Heart right ventricle (tissue), 16 donors: ENCODE data around the gene TNFRSF25. TPM values are rescaled to one million over a fixed set of nuclear protein-coding genes. Genes with fewer than 3 reads are reported as not detected.
"Not testable (repeated sequence)": the region's sequence is repeated elsewhere in the genome, so short reads cannot be mapped to it uniquely, and the experiment has no call there.

ENCODE experiments used
- ATAC-seq, 8 donors: fragments of 200-7000 bp; cut with Tn5 transposase; one replicate each; pipeline ENCODE4 v1.9.1; 2020; ENCODE audit warnings: mild to moderate bottlenecking in 8 of 8, moderate library complexity in 8 of 8, moderate number of reproducible peaks in 1 of 8
- DNase-seq, 2 donors: peaks; one replicate each; pipeline ENCODE4 v3.0.0-alpha.2; 2020
- H3K27ac ChIP-seq, 10 donors: fragments of 200-600 bp; sonication (generic) in 2 of 10; one replicate each; pipeline versions ENCODE4 v1.5.0 to v1.8.0; 2020 to 2022; ENCODE audit warnings: mild to moderate bottlenecking in 3 of 10
- H3K27me3 ChIP-seq, 7 donors: fragments of 200-600 bp; one replicate each; pipeline ENCODE4 v1.8.0; 2021 to 2022; ENCODE audit warnings: mild to moderate bottlenecking in 2 of 7
- H3K36me3 ChIP-seq, 9 donors: fragments of 200-600 bp; sonication (generic) in 1 of 9; one replicate each; pipeline versions ENCODE4 v1.5.0 to v1.8.0; 2020 to 2022; ENCODE audit warnings: mild to moderate bottlenecking in 2 of 9
- H3K4me1 ChIP-seq, 9 donors: fragments of 200-600 bp; sonication (generic) in 1 of 9; one replicate each; pipeline versions ENCODE4 v1.5.0 to v1.8.0; 2020 to 2022; ENCODE audit warnings: mild to moderate bottlenecking in 4 of 9
- H3K4me3 ChIP-seq, 10 donors: fragments of 200-600 bp; sonication (generic) in 2 of 10; one replicate each; pipeline versions ENCODE4 v1.5.0 to v1.8.0; 2020 to 2022; ENCODE audit warnings: mild to moderate bottlenecking in 7 of 10, moderate library complexity in 2 of 10
- H3K9me3 ChIP-seq, 11 donors: fragments of 200-600 bp in 10 of 11; sonication (generic) in 2 of 11; one replicate each; pipeline versions ENCODE4 v1.5.0 to v1.8.0; 2013 to 2022; ENCODE audit warnings: mild to moderate bottlenecking in 2 of 11, control low read depth in 1 of 11, moderate library complexity in 1 of 11
- CTCF ChIP-seq, 9 donors: fragments of 200-600 bp; sonication (generic) in 2 of 9; IDR thresholded peaks; one replicate each; pipeline versions ENCODE4 v1.5.0 to v1.8.0; 2021 to 2022; ENCODE audit warnings: antibody characterized with exemption in 9 of 9, mild to moderate bottlenecking in 5 of 9, moderate library complexity in 1 of 9
- WGBS, 2 donors: extraction: QIAGEN DNeasy Blood & Tissue Kit; methylation state at CpG; one replicate each; pipeline ENCODE4 v1.1.7; 2013; ENCODE audit warnings: inconsistent platforms in 1 of 2; 5-methylcytosine and 5-hydroxymethylcytosine counted together
- intact Hi-C, 10 donors: fragments of 100-400 bp; cut with DNase I; formaldehyde crosslinking; loops; one replicate each; pipeline versions ENCODE4 v1.11.1 to v1.14.2; 2022
- polyA plus RNA-seq, 2 donors: library from polyadenylated mRNA; stranded (reverse); fragments of 200-250 nt; gene quantifications; one replicate each; pipeline ENCODE4 v1.2.3, GENCODE V29; 2013
- total RNA-seq, 10 donors: library from RNA; stranded (reverse); fragmentation: NEBNext Ultra II Directional in 3 of 10; extraction: Animal tissue kit (Norgen Biotek cat#: 25700) in 3 of 10; gene quantifications; one replicate each; pipeline versions ENCODE4 v1.2.1 to v1.2.4, GENCODE V29; 2021 to 2023
- donor health status: Arrhythmogenic right ventricular cardiomyopathy.
- donor health status: ischemic (EF 13 %, LVEDD 7.1; RV severe dilation, severe dysfunction).
- donor health status: healthy with polysubstance abuse.
- donor health status: DM: no; HTN: yes; CAD: no.
- donor health status: DM: no; HTN: no; CAD: no.
- donor health status: ischemic (EF 25% LVEDD 6.9; RV normal size, moderate dysfunction).
- donor health status: ischemic (EF 25% LVEDD 5.7; RV mildly dilated, moderate dysfunction).
- donor health status: healthy.
- donor health status: DM: yes; HTN: yes; CAD: no.
- donor health status: Ischemic cardiomyopathy.
- donor health status: ischemic (EF 35%, LVEDD 5.7; RV mildly dilated, moderate dysfunction).
- donor health status: nonischemic (EF 11% LVEDD 7.7; RV severe dilation, severe dysfunction).
- donor health status: DM: yes; HTN: yes; CAD: no.
- donor health status: PGD.
- donor health status: ischemic (EF 29% LVEDD 5.4; RV normal size, mild dysfunction).
- donor health status: nonischemic (EF 23%, LVEDD 6.1; RV moderate dilation, normal function).

TNFRSF25 gene
- total and polyA plus RNA-seq, 12 donors = 4.0 to 43.1 (median 7.3) TPM

- H3K9me3 ChIP-seq = no peaks in the 10 kb centered on the region
- TF ChIP-seq CTCF (IDR thresholded peaks at IDR 0.05) = no peak
- peaks cover 0 to 43% (median 0%) of the 10 kb centered on the region in 7 donors for H3K27me3 ChIP-seq
- WGBS, 2 donors = 54 to 59% methylated on average over 13 of the region's 13 CpGs
- H3K4me3 ChIP-seq = no peak overlapping the region
- H3K27ac ChIP-seq = peak overlapping the region in 7 of 10 donors; percentile 4 to 87 (median 50)
- no peak for DNase-seq
- intact Hi-C loops = no loop called here
- no peak for ATAC-seq
- no peaks in the 10 kb centered on the region for H3K36me3 ChIP-seq
- H3K4me1 ChIP-seq = peaks cover 28 to 95% (median 64%) of the 10 kb centered on the region in 9 donors
Observed at GRCh38 chr1:6495041-6495441, 29.1 kb upstream of the TNFRSF25 start.

- intact Hi-C loops = no loop called here
- Histone ChIP-seq H3K27ac (peak overlapping the region in 7 of 10 donors; percentile 4 to 87 (median 50)), H3K4me3 (no peak overlapping the region), H3K27me3 (peaks cover 0 to 48% (median 0%) of the 10 kb centered on the region in 7 donors), H3K9me3 (no peaks in the 10 kb centered on the region), H3K36me3 (no peaks in the 10 kb centered on the region), H3K4me1 (peaks cover 28 to 95% (median 66%) of the 10 kb centered on the region in 9 donors)
- TF ChIP-seq CTCF (IDR thresholded peaks at IDR 0.05) = no peak
- peak; percentile 37 to 56 for DNase-seq
- ATAC-seq = peak in 5 of 8 donors; percentile 8 to 46 (median 35)
- 53 to 65% methylated on average over 4 of the region's 4 CpGs for WGBS, 2 donors
Observed at GRCh38 chr1:6494627-6495026, 28.7 kb upstream of the TNFRSF25 start.

- H3K36me3 ChIP-seq, H3K9me3 ChIP-seq, DNase-seq, H3K4me3 ChIP-seq, intact Hi-C loops, ATAC-seq: not testable (repeated sequence)
- H3K4me1 ChIP-seq = peaks cover 22 to 94% (median 70%) of the 10 kb centered on the region in 9 donors
- 79 to 82% methylated on average over 4 of the region's 4 CpGs for WGBS, 2 donors
- H3K27me3 ChIP-seq = peaks cover 0 to 46% (median 0%) of the 10 kb centered on the region in 7 donors
- peak overlapping the region in 5 of 10 donors; percentile 24 to 88 (median 49) for H3K27ac ChIP-seq
Observed at GRCh38 chr1:6493834-6494223, 27.9 kb upstream of the TNFRSF25 start.

GRCh38 chr1:6491966-6492365 is 26.0 kb upstream of the TNFRSF25 start:
- TF ChIP-seq CTCF (IDR thresholded peaks at IDR 0.05) = no peak
- intact Hi-C loops = loop anchor here in 1 of 10 donors (2.0 kb wide), 1 partner anchor 33 kb away; no protein-coding TSS in a partner anchor
- Histone ChIP-seq H3K36me3 (no peaks in the 10 kb centered on the region), H3K27ac (peak overlapping the region in 9 of 10 donors; percentile 60 to 89 (median 79)), H3K27me3 (peaks cover 0 to 31% (median 0%) of the 10 kb centered on the region in 7 donors), H3K9me3 (no peaks in the 10 kb centered on the region), H3K4me3 (no peak overlapping the region), H3K4me1 (peaks cover 14 to 92% (median 70%) of the 10 kb centered on the region in 9 donors)
- ATAC-seq = no peak
- DNase-seq = peak in 1 of 2 donors; percentile 19
- WGBS, 2 donors = 55 to 63% methylated on average over 10 of the region's 10 CpGs

GRCh38 chr1:6491480-6491962 is 25.5 kb upstream of the TNFRSF25 start, which contains the start of gene PLEKHG5:
Gene PLEKHG5, minus strand, starts transcription at chr1:6491667. Its CDS starts 14,096 bp downstream, at chr1:6477571.
- Histone ChIP-seq H3K27ac (peak within 1 kb of the TSS; percentile 16 to 89 (median 80)), H3K9me3 (no peaks in the 10 kb centered on the region), H3K27me3 (peaks cover 0 to 27% (median 0%) of the 10 kb centered on the region in 7 donors), H3K4me1 (peaks cover 14 to 92% (median 70%) of the 10 kb centered on the region in 9 donors), H3K4me3 (peak within 1 kb of the TSS; percentile 45 to 70 (median 64)), H3K36me3 (no peaks in the 10 kb centered on the region)
- WGBS, 2 donors = 58 to 71% methylated on average over 6 of the region's 6 CpGs
- DNase-seq (peak in 1 of 2 donors; percentile 4), ATAC-seq (peak in 3 of 8 donors; percentile 4 to 46 (median 34))
- no peak for TF ChIP-seq CTCF (IDR thresholded peaks at IDR 0.05)
- intact Hi-C loops = loop anchor here in 1 of 10 donors (2.0 kb wide), 1 partner anchor 33 kb away; no protein-coding TSS in a partner anchor
